Prostate gland (tissue), 2 donors: Measurements from ENCODE around the gene PDE4D.
"Not testable (repeated sequence)": the region's sequence is repeated elsewhere in the genome, so short reads cannot be mapped to it uniquely, and the experiment has no call there.

Experiments used
- POLR2A ChIP-seq: fragments of 450-650 bp; IDR thresholded peaks from one replicate; pipeline ENCODE4 v1.6.1; 2016; ENCODE audit warnings: antibody characterized with exemption, mild to moderate bottlenecking
- POLR2AphosphoS5 ChIP-seq: sonication (generic); formaldehyde crosslinking; IDR thresholded peaks from one replicate; pipeline ENCODE4 v1.6.1; 2017; ENCODE audit warnings: antibody characterized with exemption
- TF ChIP-seq, protein P1 (sequence below), 4 experiments: fragments of 200-600 bp in 2 of 4; fragments of 450-650 bp in 2 of 4; sonication (generic) in 2 of 4; IDR thresholded peaks; 1 replicate in 3 of 4; 2 replicates in 1 of 4; pipeline ENCODE4 v1.5.1; 2016 to 2019; ENCODE audit warnings: antibody characterized with exemption in 4 of 4, mild to moderate bottlenecking in 2 of 4, moderate library complexity in 2 of 4

DNA sequence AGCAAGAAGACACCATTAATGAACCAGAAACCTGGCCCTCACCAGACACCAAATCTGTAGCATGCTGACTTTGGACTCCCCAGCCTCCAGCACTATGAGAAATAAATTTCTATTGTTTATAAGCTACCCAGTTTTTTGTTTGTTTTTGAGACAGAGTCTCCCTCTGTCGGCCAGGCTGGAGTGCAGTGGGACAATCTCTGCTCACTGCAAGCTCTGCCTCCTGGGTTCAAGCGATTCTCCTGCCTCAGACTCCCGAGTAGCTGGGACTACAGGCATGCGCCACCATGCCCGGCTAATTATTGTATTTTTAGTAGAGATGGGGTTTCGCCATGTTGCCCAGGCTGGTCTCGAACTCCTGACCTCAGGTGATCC lies 227.7 kb downstream of the PDE4D start:
- TF ChIP-seq, protein P1, sequence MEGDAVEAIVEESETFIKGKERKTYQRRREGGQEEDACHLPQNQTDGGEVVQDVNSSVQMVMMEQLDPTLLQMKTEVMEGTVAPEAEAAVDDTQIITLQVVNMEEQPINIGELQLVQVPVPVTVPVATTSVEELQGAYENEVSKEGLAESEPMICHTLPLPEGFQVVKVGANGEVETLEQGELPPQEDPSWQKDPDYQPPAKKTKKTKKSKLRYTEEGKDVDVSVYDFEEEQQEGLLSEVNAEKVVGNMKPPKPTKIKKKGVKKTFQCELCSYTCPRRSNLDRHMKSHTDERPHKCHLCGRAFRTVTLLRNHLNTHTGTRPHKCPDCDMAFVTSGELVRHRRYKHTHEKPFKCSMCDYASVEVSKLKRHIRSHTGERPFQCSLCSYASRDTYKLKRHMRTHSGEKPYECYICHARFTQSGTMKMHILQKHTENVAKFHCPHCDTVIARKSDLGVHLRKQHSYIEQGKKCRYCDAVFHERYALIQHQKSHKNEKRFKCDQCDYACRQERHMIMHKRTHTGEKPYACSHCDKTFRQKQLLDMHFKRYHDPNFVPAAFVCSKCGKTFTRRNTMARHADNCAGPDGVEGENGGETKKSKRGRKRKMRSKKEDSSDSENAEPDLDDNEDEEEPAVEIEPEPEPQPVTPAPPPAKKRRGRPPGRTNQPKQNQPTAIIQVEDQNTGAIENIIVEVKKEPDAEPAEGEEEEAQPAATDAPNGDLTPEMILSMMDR (IDR thresholded peaks at IDR 0.05), result not testable (repeated sequence)
- not testable (repeated sequence) for TF ChIP-seq POLR2A, POLR2AphosphoS5
